Activated CD4-positive, alpha-beta T cell treated with anti-CD3 and anti-CD28 coated beads for 4 hours (primary cell): ENCODE data around the gene OR2T6.
"Not testable (repeated sequence)": the region's sequence is repeated elsewhere in the genome, so short reads cannot be mapped to it uniquely, and the experiment has no call there.

Experiments used
- DNase-seq, 2 donors: peaks; one replicate each; pipeline ENCODE4 v3.0.0-alpha.2; 2020

The OR2T6 gene, protein sequence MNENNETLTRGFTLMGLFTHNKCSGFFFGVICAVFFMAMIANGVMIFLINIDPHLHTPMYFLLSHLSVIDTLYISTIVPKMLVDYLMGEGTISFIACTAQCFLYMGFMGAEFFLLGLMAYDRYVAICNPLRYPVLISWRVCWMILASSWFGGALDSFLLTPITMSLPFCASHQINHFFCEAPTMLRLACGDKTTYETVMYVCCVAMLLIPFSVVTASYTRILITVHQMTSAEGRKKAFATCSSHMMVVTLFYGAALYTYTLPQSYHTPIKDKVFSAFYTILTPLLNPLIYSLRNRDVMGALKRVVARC

DNA sequence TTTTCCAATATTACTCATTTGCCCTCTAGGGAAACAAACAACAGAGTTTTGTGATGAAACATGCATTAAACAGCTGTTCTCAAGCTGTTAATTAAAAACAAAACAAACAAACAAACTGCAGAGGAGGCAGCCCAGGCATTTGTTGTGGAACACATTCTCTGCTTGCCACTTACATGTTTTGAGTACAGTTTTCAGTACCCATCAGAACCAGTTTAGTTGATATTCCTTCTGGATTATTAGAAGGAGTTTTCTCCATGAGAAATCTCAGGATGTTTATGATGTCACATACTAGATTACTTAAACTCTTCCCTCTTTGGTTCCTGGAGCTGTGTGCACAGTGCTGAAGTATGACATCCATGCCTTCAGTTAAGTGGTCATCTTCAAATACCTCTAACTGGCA is at the start of gene OR2T6:
Gene OR2T6, plus strand, starts transcription at position 301 of the 400 bp plus-strand sequence. CDS start 11,863 bp downstream, outside the sequence.
- no peak for DNase-seq

DNA sequence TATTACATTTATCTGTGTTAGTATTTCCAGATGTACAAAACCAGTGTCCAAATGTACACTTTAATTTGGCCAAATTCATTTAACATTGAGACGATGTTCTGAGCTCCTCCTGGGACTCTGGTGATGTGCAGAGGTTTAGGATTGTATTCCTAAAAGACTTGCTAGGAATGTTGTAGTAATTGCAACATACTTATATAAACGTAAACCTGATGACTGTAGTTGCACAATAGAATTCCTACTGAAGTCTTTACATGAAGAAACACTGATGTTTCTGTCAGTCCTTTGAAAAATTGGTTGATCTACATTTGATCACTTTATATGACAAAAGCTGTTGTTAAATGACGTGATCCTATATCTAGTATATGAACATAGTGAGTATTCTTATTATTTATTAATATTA is 32.1 kb upstream of the OR2T6 start:
- DNase-seq = no peak

DNA sequence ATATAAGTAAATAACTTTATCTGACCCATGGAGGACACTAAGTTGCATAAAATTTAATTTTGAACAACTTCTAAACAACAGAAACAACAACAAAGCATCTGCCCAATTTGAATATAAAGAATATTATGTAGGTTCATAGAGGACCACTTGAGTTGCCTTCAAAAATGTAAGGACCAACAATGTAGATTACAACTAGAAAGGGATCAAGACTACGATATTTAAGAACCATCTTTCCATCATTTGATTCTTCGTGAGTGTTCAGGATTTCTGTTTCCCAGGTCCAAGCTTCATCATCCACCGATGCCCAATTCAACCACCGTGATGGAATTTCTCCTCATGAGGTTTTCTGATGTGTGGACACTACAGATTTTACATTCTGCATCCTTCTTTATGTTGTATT is 27.1 kb upstream of the OR2T6 start, which contains the start of gene OR14C36:
Gene OR14C36, plus strand, starts transcription at position 301 of the 400 bp plus-strand sequence. Its CDS starts 0 bp downstream, at position 301.
- no peak for DNase-seq

DNA sequence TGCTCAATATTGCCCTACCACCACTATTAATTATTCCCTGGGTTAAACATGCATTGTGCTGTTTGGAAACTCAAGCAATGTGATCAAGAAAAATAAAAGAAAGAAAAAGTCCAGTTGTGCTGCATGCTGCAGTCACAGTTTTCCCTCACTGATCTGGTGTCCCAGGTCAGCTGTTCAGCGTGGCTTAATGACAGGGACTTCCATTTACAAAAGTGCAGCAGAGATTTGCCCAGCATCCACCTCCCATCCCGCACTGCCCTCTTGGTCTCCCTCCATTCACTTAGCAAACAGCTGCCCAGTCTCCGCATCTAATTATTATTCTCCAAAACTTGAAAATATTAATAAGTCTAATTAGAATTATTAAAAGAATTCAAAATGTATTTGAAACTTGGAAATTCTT is 16.1 kb upstream of the OR2T6 start:
- no peak for DNase-seq

DNA sequence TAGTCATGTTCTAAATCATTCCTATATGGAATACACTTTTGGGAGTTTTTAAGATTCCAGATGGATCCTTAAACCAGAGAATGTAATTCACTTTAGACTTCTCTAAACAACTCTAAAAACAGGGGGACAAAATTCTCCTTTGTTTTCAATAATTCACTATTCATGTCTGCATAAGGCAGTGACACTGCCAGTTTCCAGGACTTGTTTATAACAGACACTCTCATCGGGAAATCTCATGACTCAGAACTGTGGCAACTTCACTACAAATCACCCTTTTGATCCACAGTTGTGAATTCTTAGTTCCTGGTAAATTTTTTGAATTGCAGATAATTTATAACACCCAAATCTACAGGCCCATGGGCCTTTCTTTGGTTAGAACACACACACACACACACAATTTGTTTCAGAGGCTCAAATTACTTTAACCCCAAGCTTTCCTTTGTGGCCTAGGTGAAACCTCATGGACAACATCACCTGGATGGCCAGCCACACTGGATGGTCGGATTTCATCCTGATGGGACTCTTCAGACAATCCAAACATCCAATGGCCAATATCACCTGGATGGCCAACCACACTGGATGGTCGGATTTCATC is 14.3 kb upstream of the OR2T6 start, which contains the start of gene OR2T4:
Gene OR2T4, plus strand, starts transcription at position 545 of the 595 bp plus-strand sequence. Its CDS starts 0 bp downstream, at position 545.
- no peak for DNase-seq

DNA sequence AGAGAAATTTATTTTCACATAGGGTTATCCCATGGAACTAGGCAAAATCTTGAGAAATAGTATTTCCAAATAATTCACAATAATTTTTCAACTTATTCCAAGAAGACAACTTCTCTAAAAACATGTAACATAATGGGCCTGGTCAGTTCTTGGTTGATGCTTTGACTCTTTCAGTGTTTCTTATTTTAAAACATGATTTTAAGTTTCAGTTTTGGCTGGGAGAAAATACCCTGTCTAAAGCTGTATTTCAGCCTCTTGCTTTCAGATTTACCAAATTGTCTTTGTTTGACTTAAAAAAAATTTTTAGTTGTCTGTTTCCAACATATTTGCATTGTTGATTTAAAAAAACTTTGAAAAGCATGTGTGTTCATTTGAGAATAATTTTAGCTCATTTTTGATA is 8.9 kb upstream of the OR2T6 start:
- no peak for DNase-seq

DNA sequence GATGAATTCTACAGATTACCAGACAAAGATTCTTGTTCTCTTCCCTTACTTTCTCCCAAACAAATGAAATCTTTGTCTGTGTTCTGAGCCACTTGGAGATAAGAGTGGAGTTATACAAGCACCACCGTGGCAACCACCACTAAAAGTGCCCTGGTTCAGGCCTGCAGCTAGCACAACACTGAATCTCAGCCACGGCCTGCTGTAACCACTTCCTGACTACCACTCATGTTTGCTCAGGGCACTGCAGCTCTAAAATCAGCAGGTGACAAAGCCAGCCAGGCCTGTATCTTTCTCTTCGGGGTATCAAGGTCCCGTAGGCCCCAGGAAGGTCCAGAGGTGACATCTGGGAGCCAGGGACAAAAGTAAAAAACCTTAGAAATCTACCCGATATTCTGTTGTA is 3.2 kb upstream of the OR2T6 start:
- DNase-seq = no peak

DNA sequence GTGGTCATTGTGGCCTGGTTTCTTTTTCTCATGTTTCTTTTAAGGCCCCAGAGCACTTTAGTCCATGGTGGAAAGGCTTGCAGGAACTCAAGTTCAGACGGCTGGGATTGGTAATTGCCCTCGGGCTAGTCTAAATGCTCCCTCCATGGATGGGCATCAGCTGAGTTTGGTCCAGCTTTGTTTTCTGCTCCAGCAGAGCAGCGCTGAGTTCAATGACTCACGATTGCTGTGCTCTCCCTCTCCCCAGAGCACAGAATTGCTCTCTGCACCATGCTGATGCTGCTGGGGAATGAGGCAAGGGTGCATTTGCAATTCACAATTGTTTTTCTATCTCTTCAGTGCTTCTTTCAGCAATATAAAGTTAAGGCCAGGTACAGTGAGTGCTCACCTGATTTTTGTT is 1.8 kb upstream of the OR2T6 start:
- DNase-seq = no peak

DNA sequence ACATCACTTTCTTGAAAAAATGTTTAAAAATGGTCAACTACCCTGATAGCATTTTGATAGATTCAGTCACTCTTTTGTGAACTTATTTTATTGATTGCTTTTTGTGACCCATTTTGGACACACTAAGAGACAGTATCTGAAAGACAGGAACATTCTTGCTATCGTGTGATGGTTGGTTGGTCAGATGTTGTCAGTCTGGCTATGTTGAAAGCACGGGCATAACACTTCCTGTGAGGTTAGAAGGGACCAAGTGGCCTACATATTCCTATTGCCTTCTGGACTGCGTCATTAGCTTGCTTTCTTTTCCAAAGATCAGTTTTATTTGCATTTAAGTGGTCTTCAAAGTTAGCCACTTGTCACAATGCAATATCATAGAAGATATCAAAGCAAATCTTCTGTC is 1.4 kb downstream of the OR2T6 start:
- DNase-seq = no peak

DNA sequence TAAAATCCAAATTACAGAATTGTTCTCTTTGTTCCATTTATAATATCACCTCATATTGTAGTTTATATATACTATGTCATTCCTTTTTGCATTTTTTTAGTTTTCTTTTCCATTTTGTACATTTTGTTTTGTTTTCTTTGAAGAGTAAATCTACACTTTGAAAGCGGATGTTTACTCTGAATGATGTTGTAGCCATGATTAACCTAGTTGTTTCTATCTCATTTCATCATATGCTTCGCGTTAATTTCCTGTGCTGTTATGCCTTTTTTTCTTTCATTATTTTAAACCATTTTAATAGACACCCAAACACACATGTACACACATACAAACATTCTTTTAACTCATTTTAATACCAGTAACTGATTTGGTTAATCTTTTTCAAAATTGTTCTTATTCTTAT is 5.3 kb downstream of the OR2T6 start:
- no peak for DNase-seq

DNA sequence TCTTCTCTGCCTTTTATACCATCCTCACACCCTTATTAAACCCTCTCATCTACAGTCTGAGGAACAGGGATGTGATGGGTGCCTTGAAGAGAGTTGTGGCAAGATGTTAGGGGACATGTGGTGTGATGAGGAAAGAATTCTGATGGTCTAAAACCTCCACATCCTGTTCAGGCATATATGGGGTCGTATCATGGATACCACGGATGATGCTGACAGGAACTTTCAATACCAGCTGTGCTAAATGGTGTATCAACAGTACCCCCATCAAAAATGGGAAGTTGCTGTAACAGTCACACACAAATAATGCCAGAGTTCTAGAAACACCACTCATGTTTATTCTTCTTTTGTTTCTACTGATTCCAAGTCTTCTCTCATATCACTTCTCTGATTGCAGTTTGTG is 12.9 kb downstream of the OR2T6 start:
- DNase-seq = no peak

DNA sequence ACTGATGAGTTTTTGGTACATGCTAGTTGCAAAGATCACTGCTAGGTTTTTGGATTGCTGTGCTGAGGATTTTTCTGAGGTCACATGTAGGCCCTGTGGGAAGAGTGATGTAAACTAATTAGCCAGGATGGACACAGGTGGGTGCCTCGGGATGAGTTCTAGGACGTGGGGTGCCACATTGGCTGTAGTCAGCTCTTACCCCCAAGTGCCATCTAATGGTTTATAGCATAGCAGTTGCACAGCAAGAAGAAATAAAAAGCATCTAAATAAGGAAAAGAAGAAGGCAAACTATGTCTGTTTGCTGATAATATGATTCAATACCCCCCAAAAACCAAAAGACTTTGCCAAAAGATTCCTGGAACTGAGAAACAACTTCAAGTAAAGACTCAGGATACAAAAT is 17.5 kb downstream of the OR2T6 start:
- DNase-seq = no peak

DNA sequence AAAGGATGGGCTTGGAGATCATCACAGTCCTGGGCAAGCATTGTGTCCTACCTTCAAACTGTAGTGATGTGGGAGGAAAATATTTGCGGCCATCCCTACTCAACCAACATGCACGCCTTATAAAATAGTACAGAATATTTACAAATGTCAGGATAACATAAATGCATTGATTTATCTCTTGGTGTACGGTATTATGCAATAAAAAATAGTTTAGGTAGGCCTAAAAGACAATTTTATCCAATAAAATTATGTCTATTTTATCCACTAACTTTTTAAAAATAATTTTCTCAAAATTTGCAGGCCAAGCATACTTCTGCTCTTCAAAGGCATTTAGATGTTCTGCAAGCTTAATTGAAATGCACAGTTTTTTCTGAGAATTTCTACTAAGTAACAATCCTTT is 27.2 kb downstream of the OR2T6 start, which contains the start of gene OR2T1:
Gene OR2T1, plus strand, starts transcription at position 301 of the 400 bp plus-strand sequence. CDS start 3,100 bp downstream, outside the sequence.
- no peak for DNase-seq

DNA sequence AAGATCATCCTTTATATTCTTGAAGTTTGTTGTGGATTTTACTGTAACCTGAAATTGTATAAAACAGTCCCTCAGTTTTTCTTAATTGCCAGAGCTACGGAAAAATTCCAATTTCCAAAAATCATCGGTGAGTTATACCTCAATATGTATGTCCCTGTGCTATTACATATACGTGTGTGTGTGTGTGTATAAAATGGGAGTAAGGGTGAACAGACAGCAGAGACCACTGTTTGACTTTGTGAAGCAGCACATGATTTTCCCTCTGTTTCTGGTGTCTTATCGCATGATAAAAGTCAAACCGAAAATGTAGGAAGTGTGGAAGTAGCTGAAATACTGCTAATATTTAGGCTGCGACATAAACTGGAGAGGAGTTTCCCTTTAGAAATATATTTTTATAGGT is 28.5 kb downstream of the OR2T6 start:
- DNase-seq = no peak

DNA sequence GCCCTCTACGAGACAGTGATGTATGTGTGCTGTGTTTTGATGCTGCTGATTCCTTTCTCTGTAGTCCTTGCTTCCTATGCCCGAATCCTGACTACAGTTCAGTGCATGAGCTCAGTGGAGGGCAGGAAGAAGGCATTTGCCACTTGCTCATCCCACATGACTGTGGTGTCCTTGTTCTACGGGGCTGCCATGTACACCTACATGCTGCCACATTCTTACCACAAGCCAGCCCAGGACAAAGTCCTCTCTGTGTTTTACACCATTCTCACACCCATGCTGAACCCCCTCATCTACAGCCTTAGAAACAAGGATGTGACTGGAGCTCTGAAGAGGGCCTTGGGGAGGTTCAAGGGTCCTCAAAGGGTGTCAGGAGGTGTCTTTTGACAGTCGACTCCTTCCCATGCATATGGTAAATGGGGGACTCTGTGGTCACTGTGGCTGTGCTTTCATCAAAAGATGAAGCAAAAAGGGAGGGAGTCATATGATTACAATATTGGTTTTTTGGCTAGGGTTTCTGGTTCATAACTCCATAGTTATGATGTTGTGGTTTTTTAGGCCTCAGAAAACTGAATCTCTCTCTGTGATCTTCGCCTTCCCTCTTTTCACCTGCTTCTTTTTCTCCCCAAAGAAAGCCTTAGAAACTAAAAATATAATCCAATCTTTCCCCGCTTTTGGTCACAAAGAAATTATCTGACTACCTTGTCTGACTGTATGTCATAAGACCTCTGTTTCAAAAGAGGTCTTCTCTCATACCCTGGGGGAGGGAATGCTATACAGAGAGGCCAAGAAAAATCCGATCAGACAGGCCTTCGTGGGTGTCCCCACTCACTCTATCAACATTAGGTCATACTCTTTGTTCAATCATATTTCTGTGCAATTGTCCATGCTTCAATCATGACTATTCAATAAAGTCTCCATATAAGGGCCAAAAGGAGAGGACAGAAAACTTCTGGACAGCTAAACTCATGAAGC is 31.5 kb downstream of the OR2T6 start:
- DNase-seq = no peak

DNA sequence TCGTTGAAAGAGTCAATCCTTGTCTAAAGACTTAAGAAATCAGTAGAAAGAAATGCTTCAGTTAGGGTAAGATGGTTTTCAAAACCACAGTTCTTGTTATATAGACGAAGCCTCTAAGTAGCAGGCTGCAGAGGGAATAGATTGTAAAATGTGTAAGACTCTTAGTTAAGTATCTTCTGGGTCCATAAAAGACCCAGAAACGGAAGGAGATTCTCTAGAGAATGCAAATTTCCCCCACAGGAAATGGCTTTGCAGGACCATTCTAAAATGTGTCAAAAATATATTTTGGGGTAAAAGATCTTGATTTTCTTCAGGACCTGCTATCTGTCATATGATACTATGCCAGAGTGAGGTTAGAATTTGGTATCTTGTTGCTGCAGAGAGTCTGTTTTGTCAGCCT is 40.7 kb downstream of the OR2T6 start:
- DNase-seq = no peak

DNA sequence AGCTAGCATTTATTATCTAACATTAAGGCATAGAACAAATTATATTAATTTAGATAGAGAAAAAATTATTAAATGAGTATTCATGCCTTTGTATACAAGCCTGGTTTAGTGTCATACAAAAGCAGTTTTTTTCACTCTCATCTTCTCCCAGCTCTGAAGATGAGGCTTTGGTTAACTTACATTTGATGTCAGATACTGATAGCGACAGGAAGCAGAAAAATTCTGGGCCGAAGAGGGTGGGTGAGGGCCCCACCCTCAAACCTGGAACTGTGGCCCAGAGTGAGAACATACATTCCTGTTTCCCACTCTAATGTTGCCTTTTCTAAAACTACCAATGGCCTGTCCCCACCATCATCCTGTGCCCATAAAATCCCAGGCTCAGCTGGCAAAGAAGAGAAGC is 42.3 kb downstream of the OR2T6 start:
- no peak for DNase-seq

DNA sequence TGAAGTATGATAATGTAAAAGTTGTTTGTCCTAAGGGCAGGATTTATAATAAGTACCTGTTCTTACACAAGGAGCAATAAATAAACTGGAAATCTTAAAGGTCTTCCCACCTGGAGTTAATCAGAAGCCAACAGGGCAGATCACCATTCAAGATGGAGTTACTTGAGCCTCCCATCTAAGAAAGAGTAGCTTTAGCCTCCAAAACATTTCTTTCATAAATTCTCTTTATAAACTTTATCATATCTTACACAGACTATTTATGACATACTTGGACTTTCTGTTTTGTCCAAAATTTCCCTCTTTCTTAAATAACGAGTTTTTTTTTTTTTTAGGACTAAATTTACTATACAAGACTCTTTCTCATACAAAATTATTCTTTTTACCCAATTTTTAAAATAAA is 45.8 kb downstream of the OR2T6 start:
- DNase-seq = no peak

DNA sequence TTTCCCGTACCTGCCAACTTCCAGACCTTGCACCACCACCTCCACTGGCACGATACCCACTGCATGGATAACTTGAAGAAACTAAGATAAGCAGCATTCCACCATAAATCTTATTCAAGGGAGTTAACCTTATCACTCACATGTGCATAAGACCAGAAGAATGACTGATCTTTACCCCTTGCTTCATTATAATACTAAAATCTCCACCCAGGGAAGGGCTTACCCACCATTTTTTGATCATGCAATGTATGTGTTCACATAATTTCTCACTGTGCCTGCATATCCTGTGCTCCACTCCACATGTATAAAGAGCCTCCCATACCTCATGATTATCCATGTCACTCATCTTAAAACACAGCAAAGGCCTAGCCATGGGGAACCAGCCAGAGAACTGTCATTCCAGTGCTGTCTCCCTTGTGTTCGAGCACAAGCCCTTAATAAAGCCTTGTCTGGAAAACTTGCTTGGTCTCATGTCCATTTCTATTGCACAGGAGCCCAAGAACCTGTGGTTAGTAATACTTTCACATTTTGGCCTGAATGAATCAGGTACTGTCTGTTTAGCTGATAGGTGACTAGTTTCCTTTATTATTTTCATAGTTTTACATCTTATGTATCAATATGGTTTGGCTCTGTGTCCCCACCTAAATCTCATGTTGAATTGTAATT is 52.1 kb downstream of the OR2T6 start:
- DNase-seq = not testable (repeated sequence)

DNA sequence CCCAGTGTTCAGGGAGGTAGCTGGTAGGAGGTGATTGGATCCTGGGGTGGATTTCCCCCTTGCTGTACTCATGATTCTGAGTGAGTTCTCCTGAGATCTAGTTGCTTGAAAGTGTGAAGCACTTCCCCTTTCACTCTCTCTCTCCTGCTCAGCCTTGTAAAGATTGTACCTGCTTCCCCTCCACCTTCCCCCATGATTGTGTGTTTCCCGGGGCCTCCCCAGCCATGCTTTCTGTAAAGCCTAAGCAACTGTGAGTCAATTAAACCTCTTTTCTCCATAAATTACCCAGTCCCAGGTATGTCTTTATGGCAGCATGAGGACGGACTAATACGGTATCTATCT is 52.6 kb downstream of the OR2T6 start:
- not testable (repeated sequence) for DNase-seq

DNA sequence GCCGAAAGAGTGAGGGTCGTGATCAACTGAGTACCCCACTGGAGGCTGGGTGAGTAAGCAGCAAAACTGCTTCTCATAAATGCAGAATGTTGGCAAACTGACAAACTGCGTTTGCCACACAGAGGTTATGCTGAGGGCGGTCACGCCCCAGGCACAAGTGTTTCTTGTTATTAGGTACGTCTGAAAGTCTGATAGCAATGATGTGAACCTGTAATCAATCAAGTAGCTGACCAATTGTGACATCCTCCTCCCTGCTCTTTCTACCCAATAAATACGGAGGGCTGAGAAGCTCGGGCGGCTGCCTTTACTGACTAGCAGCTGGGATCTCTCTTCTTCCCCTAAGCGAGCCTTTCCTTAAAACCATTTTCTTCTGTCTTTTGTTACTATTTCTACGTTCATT is 56.1 kb downstream of the OR2T6 start:
- DNase-seq = not testable (repeated sequence)

DNA sequence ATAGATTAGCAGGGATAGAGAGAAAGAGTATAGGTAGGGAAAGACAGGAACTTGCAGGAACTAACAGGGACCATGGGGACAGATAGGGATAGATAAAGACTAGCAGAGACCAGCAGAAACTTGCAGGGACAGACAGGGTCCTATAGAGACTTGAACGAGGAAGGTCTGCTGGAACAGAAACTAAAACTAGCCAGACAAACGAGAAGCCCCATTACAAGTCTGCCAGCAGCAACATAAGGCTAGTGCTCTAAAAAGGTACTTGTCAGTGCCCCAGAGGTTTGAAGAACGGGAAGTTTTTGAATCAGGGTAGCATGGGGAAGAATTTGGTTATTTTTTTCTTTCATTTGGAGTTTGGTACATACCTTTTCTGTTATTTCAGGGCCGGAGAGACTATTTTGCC is 56.7 kb downstream of the OR2T6 start:
- not testable (repeated sequence) for DNase-seq
